DMS53 (cell line): ENCODE data around the gene SEMA6D.

Source experiments
- DNase-seq: peaks from one replicate; lab custom pipeline; 2025; lab: John Stamatoyannopoulos, UW

Gene SEMA6D

GRCh38 chr15:47743385-47743784 is 26.1 kb downstream of the SEMA6D start:
- DNase-seq, result no peak

DNA sequence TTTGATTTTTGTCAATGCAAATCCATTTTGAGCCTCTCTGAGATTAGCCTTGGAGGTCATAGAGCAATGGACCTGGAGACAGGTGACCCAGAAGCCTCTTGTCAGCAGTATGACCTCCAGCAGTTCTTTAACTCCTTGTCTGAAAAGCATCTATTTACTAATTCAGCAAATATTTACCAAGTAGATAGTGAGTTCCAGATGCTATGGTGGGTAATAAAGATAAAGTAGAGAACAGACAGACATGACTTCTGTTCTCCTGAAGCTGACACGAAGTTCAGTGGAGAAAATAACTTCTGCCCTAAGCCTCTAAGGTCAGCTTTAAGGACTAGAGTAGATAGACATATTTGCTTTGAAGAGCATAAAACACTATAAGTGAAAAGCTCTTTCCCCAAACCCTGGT is 26.6 kb downstream of the SEMA6D start:
- DNase-seq, result no peak

GRCh38 chr15:47744496-47744895 is 27.2 kb downstream of the SEMA6D start:
- DNase-seq, result no peak

- DNase-seq, result no peak
Measured at GRCh38 chr15:47744973-47745372, 27.7 kb downstream of the SEMA6D start.

DNA sequence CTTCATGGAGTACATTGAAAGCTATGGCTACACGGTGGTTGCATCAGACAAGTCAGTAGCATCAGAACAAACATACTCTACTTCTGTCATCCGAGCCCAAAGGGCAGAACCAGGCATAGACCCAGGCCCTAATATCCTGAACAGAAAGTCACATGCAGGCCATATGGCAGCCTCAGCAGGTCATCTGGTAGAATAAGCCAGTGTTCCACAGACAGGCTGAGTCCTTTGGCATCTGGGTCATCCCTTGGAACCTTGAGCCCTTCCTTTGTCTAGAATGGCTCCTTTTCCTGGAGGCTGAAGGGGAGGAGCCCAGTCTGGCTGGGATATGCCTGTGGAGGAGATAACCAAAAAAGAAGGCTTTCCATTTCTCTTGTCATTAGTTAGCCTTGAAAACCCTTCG is 29.2 kb downstream of the SEMA6D start:
- no peak for DNase-seq

- DNase-seq, result peak; percentile 2
Measured at GRCh38 chr15:47750030-47750739, 32.9 kb downstream of the SEMA6D start.

DNA sequence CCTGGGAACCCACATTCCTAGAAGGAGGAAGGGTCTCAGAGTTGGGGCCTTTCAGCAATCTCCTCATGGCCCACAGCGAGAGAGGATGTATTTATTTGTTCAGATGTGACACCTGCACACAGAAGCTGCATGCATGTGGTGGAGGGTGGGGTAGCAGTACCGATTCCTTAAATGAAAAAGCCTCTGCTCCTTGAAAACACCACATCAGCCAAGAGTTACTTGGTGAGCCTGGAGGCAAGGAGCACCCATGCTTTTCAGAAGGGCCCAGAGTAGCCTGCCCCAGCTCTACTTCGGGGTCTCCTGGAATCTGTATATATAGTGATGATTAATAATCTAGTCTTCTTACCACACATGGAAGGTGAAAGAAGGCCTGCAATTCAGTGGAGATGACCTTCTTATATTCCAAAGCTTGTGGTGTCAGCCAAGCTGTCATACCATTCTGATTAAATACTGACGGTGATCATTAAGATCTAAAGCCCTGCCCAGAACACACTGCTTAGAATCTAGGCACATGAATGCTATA is 33.5 kb downstream of the SEMA6D start:
- no peak for DNase-seq

- no peak for DNase-seq
Measured at GRCh38 chr15:47753591-47753990, 36.3 kb downstream of the SEMA6D start.

DNA sequence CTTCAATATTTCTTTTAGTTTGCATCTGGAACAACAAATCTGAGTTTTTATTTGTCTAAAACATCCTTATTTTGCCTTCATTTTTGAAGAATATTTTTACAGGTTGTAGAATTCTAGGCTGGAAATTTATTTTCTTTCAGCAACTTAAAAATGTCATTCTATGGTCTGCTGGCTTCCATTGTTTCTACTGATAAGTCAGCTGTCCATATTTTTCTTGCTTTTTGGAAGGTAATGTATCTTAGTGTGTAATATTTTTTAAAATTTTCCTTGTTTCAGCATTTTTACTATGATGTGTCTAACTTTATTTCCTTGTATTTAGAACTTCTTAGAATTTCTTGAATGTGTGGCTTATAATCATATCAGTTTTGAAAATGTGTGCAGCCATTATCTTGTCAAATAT is 37.0 kb downstream of the SEMA6D start:
- peak; percentile 6 for DNase-seq

GRCh38 chr15:47755941-47756340 is 38.6 kb downstream of the SEMA6D start:
- no peak for DNase-seq

DNA sequence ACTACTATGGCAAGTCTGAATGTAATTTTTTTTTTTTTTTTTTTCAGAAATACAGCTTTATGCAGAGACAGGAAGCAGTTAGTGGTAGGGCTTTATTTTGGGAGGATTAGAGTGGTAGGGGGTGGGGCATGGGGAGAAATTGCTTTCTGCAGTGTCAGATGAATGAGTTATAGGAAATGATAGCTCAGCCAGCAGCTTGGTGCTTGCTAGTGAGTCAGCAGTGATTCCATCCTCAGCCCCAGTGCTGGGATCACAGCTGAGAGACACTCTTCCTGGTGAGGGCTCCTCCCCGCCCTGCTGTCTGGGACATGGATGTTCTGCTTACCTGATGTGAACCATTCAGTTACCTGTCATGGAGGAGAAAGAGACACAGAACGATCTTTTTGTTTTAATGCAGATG is 39.6 kb downstream of the SEMA6D start:
- peak; percentile 18 for DNase-seq

GRCh38 chr15:47757331-47757730 is 40.0 kb downstream of the SEMA6D start:
- DNase-seq, result no peak

DNA sequence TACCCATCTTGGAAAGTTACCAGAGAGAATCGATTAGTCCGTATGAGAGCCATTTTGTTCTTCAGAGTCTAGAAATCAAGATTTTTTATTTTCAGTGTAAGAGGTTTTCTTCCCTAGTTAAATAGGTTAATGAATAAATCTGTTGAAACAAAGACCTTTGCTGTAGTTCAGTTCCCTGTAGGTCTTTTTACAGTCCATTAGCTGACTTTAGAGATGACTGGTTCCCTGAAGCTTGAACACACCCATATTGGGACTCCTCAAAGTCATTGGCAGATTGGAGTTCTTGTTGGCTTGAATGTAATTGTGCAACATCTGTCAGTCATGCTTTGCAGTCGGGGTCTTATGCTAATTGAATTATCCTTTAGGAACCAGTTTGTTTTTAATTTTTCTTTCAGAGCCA is 45.3 kb downstream of the SEMA6D start:
- no peak for DNase-seq

DNA sequence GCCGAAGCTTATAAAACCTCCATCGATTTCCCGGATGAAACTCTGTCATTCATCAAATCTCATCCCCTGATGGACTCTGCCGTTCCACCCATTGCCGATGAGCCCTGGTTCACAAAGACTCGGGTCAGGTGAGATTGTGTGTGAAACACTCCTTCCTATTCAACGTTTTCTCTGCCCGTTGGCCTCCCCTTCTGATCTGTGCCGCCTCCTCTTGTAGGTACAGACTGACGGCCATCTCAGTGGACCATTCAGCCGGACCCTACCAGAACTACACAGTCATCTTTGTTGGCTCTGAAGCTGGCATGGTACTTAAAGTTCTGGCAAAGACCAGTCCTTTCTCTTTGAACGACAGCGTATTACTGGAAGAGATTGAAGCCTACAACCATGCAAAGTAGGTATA is 47.4 kb downstream of the SEMA6D start:
- DNase-seq, result no peak

DNA sequence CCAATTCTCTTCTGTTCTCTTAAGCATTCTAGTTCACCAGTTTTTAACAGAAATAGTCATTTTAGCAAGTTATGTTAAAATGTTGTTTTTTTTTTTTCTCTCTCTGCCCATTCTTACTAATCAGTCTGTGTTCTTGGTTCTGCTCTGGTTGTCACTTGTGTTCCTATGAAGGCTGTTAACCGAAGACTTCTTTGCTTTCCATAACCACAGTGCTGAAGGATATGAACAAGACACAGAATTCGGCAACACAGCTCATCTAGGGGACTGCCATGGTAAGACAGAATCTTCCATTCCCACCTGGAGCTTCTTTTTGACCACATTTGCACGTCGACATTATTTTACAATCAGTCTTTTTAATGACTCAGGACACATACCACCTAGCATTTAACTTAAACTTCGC is 49.1 kb downstream of the SEMA6D start:
- no peak for DNase-seq

- DNase-seq, result no peak
Measured at GRCh38 chr15:47767035-47767434, 49.7 kb downstream of the SEMA6D start.

DNA sequence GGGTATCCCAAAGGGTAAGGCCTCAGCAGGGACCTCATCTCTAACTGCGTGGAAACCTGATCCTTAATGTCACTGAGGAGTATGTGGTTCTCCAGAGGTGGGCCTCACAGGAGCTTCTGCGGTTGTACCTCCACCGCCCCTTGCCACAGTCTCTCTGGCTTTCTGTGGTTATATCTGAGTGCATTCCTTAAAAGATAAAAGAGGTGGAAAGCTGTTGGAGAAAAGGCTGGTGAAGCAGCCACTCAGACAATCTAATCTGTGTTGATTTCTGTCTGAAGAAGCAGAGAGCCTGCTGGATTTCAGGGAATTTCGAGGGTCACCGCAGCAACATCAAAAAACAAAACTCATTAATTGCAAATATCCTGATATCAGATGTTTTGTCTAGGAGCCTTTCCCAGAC is 51.4 kb downstream of the SEMA6D start:
- no peak for DNase-seq

DNA sequence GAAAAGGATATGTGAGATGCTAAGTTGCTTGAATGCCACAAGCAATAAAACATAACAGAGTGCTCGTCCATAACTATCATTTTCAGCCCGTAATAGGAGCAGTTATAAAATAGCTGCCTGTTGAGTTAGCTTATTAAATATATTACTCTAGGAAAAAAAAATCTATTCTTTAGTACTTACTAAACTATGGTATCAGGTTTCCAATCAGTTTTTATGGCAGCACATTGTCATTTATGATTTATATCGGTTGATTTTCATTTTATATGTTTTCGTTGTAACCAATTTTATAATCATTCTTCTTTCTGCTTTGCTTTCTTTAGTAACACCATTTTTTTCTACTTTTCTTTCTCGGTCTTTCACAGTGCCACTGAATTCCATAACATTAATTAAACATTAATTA is 51.9 kb downstream of the SEMA6D start:
- no peak for DNase-seq

DNA sequence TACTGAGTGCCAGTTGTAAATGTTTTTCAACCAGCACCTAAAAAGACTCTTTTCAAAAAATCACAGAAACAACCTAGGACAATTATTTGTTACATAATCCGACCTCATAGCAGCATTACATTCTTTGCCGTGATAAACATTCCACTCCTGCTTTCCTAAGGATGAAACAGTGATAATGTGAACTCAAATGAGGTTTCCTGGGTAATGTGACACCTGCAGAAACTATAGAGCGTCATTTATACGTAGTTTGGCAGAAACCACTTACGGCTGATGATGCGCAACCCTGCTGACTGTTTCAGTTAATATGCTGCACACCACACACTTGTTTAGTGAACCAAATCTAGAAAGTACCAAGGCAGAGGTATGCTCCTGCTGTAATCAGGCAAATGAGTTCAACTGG is 55.8 kb downstream of the SEMA6D start:
- DNase-seq, result no peak

DNA sequence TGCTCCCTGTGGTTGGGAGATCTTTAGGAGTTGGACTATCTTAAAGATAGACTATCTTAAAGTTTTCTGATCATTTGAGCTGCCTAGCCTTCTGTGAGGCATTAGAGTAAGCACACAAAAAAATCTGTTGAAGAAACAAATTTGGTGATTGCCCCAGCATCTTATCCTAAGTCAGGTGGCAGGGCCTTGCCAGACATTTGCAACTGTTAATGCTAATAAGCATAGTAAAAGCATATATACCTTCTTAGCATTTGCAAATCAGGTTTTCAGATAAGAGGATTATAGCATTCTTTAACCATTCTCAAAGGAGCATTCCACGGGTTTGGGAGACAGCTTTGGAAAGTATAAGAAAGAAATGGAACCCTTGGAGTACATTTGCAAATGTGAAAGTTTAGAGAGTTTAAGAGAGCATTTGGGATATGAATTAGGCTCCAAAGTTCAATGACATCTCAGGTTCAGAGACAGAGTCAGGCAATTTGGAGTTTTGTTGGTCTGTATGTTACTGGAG is 61.0 kb downstream of the SEMA6D start:
- no peak for DNase-seq

DNA sequence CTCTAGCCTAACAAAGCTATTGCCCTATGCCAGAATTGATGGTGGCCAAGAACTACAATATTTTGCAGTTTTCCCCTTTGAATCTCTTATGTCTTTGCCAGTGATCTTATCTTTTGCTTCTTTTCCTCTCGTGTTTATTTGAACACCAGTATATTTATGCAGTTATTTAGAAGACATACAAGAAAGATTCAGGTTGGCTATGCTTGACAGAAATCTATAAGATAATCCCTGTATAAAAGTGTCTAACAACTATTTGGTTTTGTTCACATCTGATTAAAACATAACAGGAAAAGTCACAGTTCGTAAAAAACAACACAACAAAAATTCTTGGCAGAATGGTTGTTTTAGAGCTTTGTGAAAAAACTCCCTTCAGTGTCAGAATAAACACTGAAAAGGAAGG is 63.7 kb downstream of the SEMA6D start:
- no peak for DNase-seq

DNA sequence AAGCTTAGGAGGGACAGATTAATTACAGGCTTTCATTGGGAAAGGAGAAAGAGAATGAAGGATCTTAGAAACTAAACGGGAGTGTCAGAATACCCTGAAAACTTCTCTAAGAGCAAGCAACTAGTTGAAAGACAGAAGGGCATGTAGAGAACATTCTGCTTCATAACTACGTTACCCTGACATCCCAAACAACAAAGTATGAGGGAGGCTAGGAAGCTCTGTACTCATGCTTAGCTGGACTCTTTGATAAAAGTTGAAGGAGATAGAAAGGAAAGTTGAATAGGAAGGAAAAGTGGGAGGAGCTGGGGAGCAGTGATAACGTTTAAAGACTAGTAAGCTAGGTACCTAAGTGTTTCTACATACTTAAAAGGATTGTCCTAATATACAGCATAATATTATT is 64.2 kb downstream of the SEMA6D start:
- no peak for DNase-seq

GRCh38 chr15:47784820-47785219 is 67.5 kb downstream of the SEMA6D start:
- DNase-seq, result no peak

DNA sequence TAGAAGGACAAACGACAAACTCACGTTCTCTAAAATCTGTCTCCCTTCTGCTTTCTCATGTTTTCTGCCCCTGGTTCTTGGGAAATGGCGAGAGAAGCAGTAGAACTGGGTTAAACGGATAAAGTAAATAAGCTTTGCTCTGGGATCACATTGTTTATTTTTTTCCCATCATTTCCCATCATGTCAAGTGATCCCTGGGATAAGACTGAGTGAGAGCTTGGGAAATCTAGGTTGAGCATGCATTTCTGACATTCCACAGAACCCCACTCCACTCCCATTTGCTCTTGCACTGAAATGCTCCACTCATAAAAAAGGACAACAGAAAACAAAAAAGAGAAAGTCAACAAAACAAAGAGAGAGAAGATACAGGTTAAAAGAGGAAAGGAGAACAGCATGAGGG is 69.1 kb downstream of the SEMA6D start:
- DNase-seq, result no peak
